ENCODE results near the gene EVPL. TPM values are rescaled to one million over a fixed set of nuclear protein-coding genes. Genes with fewer than 3 reads are reported as not detected.

EVPL gene
- total and polyA plus RNA-seq, 2 of the 13 experiments (the other 11 are each of a cell fraction or from before 2014, with no cell fraction given) = 2.1 to 8.2 TPM

DNA sequence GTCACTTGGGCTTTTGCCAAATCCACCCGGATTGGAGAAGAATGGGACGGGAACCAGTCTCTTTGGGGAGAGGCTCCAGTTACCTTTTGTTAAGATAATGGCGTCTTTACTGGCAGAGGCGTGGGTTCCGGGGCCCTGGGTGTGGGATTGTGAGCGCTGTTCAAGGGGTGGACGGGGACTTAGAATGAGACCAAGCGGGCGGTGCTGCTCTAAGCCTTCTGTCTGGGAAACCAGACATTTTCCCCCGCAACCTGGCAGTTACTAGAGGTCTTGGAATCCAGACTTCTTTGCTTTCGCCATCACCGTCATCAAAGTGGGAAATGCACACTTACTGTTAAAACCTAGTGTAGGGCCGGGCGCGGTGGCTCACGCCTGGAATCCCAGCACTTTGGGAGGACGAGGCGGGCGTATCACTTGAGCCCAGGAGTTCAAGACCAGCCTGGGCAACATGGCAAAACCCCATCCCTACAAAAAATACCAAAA lies 47.4 kb downstream of the EVPL start (continued):
- TF ChIP-seq, protein P1, sequence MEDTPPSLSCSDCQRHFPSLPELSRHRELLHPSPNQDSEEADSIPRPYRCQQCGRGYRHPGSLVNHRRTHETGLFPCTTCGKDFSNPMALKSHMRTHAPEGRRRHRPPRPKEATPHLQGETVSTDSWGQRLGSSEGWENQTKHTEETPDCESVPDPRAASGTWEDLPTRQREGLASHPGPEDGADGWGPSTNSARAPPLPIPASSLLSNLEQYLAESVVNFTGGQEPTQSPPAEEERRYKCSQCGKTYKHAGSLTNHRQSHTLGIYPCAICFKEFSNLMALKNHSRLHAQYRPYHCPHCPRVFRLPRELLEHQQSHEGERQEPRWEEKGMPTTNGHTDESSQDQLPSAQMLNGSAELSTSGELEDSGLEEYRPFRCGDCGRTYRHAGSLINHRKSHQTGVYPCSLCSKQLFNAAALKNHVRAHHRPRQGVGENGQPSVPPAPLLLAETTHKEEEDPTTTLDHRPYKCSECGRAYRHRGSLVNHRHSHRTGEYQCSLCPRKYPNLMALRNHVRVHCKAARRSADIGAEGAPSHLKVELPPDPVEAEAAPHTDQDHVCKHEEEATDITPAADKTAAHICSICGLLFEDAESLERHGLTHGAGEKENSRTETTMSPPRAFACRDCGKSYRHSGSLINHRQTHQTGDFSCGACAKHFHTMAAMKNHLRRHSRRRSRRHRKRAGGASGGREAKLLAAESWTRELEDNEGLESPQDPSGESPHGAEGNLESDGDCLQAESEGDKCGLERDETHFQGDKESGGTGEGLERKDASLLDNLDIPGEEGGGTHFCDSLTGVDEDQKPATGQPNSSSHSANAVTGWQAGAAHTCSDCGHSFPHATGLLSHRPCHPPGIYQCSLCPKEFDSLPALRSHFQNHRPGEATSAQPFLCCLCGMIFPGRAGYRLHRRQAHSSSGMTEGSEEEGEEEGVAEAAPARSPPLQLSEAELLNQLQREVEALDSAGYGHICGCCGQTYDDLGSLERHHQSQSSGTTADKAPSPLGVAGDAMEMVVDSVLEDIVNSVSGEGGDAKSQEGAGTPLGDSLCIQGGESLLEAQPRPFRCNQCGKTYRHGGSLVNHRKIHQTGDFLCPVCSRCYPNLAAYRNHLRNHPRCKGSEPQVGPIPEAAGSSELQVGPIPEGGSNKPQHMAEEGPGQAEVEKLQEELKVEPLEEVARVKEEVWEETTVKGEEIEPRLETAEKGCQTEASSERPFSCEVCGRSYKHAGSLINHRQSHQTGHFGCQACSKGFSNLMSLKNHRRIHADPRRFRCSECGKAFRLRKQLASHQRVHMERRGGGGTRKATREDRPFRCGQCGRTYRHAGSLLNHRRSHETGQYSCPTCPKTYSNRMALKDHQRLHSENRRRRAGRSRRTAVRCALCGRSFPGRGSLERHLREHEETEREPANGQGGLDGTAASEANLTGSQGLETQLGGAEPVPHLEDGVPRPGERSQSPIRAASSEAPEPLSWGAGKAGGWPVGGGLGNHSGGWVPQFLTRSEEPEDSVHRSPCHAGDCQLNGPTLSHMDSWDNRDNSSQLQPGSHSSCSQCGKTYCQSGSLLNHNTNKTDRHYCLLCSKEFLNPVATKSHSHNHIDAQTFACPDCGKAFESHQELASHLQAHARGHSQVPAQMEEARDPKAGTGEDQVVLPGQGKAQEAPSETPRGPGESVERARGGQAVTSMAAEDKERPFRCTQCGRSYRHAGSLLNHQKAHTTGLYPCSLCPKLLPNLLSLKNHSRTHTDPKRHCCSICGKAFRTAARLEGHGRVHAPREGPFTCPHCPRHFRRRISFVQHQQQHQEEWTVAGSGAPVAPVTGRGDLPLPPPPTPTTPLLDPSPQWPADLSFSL (CRISPR knock-in tag; IDR thresholded peaks at IDR 0.05) = 0 out of 2 replicates have a peak, but pooled peaks have one; percentile 32
- TF ChIP-seq SP1 (IDR thresholded peaks at IDR 0.05) = no peak
- TF ChIP-seq SP1 (CRISPR knock-in tag; IDR thresholded peaks at IDR 0.05) = no peak
- no peak for TF ChIP-seq ZNF10 (CRISPR knock-in tag; IDR thresholded peaks at IDR 0.05; ENCODE audit: borderline replicate concordance, low read depth)
- peak; percentile 45 for TF ChIP-seq ZNF883 (CRISPR knock-in tag; IDR thresholded peaks at IDR 0.05; ENCODE audit: not compliant biosample characterization)
- no peak for TF ChIP-seq ZNF530 (CRISPR knock-in tag; IDR thresholded peaks at IDR 0.05; ENCODE audit: low read depth)
- 0 out of 2 replicates have a peak, but pooled peaks have one; percentile 2 for TF ChIP-seq TCF7 (IDR thresholded peaks at IDR 0.05; ENCODE audit: low read depth)
- TF ChIP-seq, protein P2, sequence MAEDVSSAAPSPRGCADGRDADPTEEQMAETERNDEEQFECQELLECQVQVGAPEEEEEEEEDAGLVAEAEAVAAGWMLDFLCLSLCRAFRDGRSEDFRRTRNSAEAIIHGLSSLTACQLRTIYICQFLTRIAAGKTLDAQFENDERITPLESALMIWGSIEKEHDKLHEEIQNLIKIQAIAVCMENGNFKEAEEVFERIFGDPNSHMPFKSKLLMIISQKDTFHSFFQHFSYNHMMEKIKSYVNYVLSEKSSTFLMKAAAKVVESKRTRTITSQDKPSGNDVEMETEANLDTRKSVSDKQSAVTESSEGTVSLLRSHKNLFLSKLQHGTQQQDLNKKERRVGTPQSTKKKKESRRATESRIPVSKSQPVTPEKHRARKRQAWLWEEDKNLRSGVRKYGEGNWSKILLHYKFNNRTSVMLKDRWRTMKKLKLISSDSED (CRISPR knock-in tag; IDR thresholded peaks at IDR 0.05) = no peak
- no peak for TF ChIP-seq SMAD3 (CRISPR knock-in tag; IDR thresholded peaks at IDR 0.05)
- TF ChIP-seq FIP1L1 (IDR thresholded peaks at IDR 0.05; ENCODE audit: borderline replicate concordance, insufficient read depth, low read depth, low read length) = no peak
- peak; percentile 45; the same call in 1 of the 2 replicates for TF ChIP-seq ZNF790 (CRISPR knock-in tag; IDR thresholded peaks at IDR 0.05; ENCODE audit: borderline replicate concordance)
- peak; percentile 50; the same call in 1 of the 2 replicates for TF ChIP-seq ZNF251 (CRISPR knock-in tag; IDR thresholded peaks at IDR 0.05)
- TF ChIP-seq ZNF670 (CRISPR knock-in tag; IDR thresholded peaks at IDR 0.05; ENCODE audit: borderline replicate concordance) = no peak
- 0 out of 2 replicates have a peak, but pooled peaks have one; percentile 12 for TF ChIP-seq NFKBIZ (CRISPR knock-in tag; IDR thresholded peaks at IDR 0.05)
- TF ChIP-seq ZNF20 (CRISPR knock-in tag; IDR thresholded peaks at IDR 0.05) = 0 out of 2 replicates have a peak, but pooled peaks have one; percentile 11
- 0 out of 2 replicates have a peak, but pooled peaks have one; percentile 7 for TF ChIP-seq ZNF138 (CRISPR knock-in tag; IDR thresholded peaks at IDR 0.05; ENCODE audit: low read depth)
- TF ChIP-seq ZZZ3 (CRISPR knock-in tag; IDR thresholded peaks at IDR 0.05; ENCODE audit: borderline replicate concordance) = peak; percentile 6; the same call in 1 of the 2 replicates
- no peak; the same call in 1 of the 2 replicates for TF ChIP-seq ZBTB26 (CRISPR knock-in tag; IDR thresholded peaks at IDR 0.05; ENCODE audit: borderline replicate concordance)
- no peak for TF ChIP-seq AKAP8 (CRISPR knock-in tag; IDR thresholded peaks at IDR 0.05)

Data from HepG2 (cell line).